VCaP (cell line): ENCODE data around the gene EIF4A3.

Experiments used
- H3K27ac ChIP-seq: fragments of 450-650 bp; 2 replicates; pipeline ENCODE4 v1.5.1; 2017
- TF ChIP-seq, protein P1 (sequence below): fragments of 450-650 bp; conservative IDR thresholded peaks from 2 replicates; pipeline ENCODE4 v1.5.1; 2017; ENCODE audit warnings: mild to moderate bottlenecking, moderate library complexity

The EIF4A3 gene

DNA sequence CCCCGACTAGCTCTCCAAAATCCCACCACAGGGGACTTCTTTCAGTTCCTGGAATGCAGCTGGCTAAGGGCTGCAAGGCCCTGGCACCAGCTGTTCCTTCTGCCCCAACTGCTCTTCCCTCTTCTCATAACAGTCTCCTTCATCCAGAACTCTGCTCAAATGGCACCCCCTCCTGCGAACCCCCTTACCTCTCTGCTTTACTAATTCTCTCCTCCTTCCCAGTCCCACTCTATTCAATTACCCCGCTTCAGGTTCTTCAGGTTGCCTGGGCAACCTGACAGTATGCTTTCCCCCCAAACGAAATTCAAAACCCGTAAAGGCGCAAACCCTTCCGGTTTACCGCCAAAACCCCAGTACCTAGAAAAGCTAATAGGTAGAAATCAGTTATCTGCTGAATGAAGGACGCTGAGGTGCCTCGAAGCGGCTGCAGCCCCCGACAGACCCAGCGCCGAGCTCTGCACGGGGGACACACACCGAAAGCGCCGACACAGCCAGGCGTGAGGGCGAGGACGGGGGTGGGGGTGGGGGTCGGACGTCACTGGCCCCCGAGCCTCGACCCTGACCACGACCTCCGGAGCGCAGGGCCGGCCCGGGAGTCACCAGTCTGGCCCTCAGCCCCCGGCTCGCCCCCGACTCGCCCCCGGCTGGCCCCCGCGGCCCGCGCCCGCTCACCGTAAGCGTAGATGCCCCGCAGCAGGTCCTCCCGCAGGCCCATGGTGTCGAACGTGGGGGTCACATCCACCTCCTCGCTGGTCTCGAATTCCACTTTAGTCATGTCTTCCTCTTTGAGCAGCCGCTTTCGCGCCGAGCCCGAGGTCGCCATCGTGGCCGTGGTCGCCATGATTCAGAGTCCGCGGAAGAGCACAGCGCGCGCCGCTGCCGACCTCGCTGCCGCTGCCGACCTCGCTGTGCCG is 550 bp downstream of the EIF4A3 start:
- H3K27ac ChIP-seq = peak overlapping the region; percentile 97
- TF ChIP-seq, protein P1, sequence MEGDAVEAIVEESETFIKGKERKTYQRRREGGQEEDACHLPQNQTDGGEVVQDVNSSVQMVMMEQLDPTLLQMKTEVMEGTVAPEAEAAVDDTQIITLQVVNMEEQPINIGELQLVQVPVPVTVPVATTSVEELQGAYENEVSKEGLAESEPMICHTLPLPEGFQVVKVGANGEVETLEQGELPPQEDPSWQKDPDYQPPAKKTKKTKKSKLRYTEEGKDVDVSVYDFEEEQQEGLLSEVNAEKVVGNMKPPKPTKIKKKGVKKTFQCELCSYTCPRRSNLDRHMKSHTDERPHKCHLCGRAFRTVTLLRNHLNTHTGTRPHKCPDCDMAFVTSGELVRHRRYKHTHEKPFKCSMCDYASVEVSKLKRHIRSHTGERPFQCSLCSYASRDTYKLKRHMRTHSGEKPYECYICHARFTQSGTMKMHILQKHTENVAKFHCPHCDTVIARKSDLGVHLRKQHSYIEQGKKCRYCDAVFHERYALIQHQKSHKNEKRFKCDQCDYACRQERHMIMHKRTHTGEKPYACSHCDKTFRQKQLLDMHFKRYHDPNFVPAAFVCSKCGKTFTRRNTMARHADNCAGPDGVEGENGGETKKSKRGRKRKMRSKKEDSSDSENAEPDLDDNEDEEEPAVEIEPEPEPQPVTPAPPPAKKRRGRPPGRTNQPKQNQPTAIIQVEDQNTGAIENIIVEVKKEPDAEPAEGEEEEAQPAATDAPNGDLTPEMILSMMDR = no peak

DNA sequence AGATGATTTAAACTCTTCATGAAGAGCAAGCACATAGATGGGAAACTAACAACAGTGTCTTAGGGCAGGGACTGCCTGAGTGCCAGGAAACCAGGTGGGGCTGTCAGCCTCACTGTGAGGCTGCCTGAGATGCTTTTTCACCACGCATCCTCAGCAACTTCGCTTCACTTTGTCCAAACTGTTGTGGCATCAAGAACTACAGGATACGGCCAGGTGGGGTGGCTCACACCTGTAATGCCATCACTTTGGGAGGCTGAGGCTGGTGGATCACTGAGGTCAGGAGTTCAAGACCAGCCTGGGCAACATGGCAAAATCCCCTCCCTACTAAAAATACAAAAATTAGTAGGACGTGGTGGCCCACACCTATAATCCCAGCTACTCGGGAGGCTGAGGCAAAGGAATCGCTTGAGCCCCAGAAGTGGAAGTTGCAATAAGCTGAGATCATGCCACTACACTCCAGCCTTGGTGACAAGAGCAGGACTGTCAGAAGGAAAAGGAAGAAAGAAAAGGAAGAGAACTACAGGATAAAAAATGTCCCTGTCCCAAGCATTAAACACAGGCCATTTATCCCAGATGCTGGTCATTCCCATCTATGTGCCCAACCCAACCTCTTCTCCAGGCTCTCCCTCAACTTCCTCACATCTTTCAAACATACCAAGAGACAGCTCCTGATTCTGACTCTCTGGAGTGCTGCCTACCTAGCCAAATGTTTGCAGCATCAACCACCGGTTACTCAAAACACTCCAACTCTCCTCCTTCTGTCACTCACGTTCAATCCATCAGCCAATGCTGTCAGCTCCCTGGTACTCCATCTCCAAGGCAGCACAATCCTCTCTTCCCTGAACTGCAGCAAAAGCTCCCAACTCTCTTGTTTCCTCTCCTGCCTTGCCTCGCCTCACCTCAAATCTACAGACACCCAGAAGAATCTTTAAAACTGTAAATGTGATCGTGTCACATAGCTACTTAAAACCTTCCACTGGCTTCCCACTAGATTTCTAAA is 1.6 kb downstream of the EIF4A3 start:
- TF ChIP-seq, protein P1 = no peak

GRCh38 chr17:80142929-80143328 is 4.0 kb downstream of the EIF4A3 start:
- peak overlapping the region; percentile 25; the same call in 1 of the 2 replicates for H3K27ac ChIP-seq
- TF ChIP-seq, protein P1 = no peak

More for the DNA sequence above, 1.6 kb downstream of the EIF4A3 start:
- peak overlapping the region; percentile 97 for H3K27ac ChIP-seq

GRCh38 chr17:80141463-80142165 is 5.3 kb downstream of the EIF4A3 start:
- TF ChIP-seq, protein P1 = no peak

DNA sequence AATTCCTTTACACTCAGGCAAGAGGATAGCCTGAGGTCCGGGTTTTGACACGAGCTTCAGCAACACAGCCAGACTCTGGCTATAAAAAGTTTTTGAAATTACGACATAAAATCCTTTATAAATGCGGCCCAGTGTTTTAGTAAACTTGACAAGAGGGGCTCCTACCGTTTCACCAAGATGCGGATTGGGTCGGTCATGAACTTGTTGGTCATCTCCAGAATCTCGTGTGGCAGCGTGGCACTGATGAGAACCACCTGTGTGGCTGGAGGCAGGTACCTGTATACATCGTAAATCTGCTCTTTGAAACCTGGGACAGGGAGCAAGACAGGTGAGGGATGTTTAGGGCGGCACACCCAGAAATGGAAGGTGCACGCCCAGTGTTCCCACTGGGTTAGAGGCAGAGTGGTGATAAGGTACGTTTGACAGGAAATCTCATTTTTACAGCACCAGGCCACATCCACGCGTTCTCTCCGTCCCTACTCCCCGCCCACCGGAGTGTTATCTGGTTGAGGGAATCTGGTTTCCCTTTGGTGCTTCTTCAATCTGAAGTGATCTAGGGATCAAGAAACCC is 8.0 kb downstream of the EIF4A3 start:
- TF ChIP-seq, protein P1 = no peak

More at GRCh38 chr17:80141463-80142165, 5.3 kb downstream of the EIF4A3 start:
- peak overlapping the region; percentile 25; the same call in 1 of the 2 replicates for H3K27ac ChIP-seq

DNA sequence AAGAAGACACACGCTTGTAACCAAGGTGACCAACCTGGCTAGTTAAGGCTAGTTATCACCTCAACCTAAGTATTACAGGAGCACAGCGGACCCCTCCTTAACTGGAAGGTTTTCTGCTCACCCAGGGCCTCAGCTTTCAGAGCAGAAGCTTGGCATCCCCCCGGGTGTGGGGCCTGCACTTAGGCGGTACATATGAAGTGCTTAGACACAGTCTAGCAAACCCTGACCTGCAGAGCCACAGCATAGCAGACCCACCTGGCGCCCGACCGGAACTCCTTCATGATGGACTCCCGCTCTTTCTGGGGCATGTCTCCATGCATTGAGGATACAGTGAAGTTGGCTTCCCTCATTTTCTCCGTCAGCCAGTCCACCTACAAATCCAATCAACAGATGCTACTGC is 9.8 kb downstream of the EIF4A3 start:
- TF ChIP-seq, protein P1 = no peak
- no peak overlapping the region for H3K27ac ChIP-seq

More for the DNA sequence above, 8.0 kb downstream of the EIF4A3 start:
- H3K27ac ChIP-seq = no peak overlapping the region
